ENCODE measurements around the gene APLP2.
A peak's percentile ranks its signal among the peaks of the same experiment; 100 is the strongest.
"Not testable (repeated sequence)": the region's sequence is repeated elsewhere in the genome, so short reads cannot be mapped to it uniquely, and the experiment has no call there.

APLP2 gene

DNA sequence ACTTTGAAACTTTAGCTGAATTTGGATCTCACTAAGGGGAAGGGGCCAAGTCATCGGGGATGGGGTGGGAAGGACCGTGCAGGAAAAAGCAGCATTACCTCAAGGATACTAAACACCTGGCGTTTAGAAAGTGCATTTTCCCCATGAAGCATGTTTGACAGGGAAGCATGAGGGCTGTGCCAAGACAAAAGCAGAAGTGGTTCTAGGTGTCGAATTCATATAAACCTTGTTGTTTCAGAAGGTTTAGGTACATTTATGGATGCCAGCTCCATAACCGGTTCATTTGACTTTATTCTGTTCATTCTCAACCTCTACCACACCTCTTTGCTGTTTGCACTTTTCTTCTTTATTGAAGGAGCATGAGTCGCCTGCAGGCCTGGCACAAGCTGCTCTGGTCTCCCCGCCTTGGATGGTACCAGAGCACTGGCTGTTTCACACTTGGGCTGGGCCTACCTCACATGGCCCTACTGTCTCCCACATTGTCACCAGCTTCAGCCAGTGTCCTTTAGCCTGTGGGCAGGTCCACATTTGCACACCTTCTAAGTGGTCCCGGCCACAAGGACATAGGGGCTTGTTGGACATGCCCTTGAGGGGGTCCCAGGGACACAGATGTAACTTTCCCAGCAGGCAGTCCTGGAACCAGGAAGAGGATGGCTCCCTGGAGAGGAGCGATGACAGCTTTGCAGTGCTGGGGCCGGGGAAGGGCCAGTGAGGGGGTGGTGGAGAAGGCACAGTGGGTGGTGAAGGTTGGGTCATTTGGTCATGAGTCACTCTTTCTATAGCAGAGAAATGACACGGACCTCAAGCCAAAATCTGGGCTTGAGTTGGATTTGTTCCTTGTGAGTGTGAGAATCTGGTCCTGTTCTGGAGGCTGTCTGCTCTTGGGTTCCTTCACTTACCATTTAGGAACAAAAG is 86.7 kb downstream of the APLP2 start:
- DNase-seq: peak; percentile 41

DNA sequence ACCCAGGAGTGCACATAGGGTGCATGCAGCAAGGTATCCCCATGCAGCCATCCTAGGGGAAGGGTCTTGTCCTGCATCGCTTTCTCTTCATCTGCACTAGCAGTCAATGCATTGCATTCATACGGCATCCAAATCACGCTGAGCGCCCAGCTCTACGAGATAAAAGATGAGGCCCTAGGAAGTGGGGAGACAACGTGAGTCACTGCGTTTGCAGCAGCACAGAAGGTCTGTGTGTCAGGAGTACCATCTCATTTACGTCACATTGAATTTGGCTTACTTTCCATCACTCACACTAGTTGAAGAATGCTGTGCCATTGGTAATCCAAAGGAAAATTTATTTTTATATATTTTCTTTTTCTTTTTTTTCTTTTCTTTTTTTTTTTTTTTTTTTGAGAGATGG is 87.4 kb downstream of the APLP2 start:
- no peak for DNase-seq

DNA sequence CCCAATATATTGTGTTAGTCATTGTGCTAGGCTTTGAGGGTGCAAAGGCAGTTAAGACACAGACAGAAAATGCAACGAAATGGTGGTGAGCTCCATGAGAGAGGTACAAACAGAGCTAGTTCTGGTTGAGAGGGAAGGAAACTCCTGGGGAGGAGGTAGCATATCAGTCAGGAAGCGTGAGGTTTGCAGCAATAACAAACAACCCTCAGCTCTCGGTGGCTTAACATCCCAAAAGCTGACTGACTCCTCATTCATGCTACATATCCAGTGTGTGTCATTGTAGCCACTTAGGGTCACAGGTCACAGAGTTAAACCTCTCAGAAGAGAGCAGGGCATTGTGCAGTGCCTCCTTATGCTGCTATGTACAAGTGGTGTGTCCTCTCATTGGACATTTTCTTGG is 88.1 kb downstream of the APLP2 start:
- DNase-seq: no peak

DNA sequence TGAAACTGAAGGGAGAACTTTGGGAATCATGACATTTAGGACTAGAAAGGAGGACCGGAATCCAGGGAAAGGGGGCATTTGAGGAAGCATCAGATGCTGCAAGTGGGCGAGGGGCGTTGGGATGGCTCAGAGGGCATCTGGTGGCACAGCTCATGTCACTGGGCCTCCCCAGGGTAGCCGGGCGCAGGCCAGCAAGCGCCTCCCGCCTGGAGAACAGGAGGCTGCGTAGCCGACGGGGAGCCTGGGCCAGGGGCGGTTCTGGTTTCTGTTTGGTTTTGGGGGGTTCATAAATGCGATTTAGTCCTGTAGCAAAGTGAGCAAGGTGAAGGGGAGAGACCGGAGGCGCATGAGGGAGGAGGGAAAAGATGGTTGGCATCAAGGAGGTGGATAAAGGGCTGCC is 89.4 kb downstream of the APLP2 start:
- DNase-seq: no peak

DNA sequence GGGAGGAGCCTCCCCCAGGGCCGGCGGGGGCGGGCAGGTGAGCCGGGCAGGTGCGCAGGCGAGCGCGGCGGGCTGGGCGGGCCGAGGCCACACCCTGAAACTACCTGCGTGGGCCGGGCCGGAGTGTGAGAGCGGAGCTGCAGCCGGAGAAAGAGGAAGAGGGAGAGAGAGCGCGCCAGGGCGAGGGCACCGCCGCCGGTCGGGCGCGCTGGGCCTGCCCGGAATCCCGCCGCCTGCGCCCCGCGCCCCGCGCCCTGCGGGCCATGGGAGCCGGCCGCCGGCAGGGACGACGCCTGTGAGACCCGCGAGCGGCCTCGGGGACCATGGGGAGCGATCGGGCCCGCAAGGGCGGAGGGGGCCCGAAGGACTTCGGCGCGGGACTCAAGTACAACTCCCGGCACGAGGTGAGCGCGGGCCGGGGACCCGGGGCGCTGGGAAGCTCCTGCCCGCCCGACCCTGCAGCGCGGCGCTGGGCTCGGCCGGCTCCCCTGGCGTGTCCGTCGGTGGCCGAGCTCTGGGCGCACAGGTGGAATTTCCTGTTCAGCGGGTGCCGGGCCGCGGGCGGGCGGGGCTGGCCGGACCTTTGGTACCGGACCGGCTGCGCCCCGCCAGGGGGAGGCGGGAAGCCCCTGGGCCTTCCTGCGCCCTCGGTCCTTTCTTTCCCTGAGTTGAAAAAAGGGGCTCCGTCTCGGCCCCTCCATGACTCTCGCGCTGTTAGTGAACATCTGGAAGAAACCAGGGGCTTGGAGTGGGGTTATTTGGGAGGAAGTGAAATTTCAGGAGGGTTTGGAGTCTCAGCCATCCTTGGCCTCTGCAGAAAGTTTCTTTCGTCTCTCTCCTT is 90.2 kb downstream of the APLP2 start, which contains the start of gene ST14:
ST14 (plus strand) TSS at position 126 of the 841 bp plus-strand sequence; CDS start at position 324, 198 bp downstream.
- no peak for DNase-seq

DNA sequence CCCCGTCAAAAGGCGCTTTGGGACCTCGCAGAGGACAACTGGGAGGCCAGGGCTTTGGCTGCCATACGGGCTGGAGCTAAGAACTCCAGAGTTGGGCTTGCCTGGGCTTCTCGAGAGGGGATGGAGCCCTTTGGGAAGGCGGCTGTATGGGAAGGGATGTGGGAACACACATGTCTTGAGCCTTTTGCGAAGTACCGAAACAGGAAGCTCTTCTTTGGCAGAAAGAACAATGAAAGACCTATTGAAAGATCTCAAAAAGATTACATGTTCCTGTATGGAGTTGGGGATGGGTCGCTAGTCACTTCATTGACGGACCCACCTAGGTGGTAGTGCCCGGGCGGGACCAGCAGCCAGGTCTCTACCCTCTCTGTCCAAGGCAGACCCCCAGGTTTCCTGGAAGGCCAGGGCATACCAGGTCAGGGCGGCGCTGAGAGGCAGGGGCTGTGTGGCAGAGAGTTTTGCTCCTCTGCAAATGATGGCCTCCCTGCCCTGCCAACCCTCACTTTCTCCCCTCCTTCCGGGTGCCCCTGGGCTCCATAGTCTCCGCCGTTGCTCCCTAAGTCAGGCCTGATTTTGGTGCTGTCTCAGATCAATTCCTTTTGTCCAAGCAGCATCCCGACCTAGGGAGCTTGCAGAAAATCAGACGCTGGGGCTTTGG is 90.9 kb downstream of the APLP2 start:
- no peak for DNase-seq

DNA sequence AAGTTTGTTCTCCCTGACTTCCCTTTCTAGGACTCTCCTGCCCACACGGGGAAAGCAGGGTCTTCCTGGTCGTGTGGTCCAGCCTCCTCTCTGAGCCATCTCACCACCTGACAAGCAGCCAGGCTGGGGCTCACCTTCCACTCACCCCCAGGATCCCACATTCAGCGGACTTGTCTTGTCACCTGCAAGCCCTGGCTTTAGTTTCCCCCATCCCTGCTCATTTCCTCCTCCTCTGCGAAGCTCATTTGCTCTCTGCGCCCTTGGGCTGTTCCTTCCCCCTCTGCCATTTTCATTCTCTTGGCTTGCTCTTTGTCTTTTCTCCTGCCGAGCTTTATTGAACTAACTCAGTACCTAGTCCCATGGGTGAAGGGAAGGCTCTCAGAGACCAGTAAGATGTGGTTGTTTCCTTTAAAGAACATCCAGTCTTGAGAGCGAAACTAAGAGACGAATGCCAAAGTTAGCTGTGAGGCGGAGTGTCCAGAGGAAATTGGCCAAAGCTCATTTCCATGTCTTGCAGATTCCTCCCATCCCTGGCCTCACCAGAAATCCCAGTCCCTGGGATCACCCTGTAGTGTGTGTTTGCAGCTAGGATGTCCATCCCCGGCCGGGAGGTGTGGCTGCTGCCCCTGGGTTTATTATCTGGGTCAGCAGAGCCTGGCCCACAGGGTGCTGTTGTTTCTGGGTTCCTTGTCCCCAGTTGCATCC is 91.9 kb downstream of the APLP2 start:
- DNase-seq: no peak

DNA sequence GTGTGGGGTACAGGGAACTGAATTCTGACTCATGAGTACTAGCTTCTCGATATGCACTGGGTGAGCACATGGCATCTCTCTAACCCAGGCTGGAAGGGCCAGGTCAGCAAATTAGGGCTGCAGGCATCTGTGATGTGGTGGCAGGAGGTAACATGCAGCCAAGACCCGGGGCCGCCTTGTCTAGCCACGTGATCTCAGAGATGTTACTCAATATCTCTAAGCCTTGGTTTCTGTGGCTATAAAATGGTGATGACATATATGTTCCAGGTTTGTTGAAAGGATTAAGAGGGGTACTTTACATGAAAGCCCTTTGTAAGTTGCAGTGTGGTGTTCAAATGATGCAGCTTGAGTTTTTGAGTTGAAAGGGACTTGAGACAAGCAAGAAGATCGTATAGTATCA is 93.0 kb downstream of the APLP2 start:
- peak; percentile 22 for DNase-seq

DNA sequence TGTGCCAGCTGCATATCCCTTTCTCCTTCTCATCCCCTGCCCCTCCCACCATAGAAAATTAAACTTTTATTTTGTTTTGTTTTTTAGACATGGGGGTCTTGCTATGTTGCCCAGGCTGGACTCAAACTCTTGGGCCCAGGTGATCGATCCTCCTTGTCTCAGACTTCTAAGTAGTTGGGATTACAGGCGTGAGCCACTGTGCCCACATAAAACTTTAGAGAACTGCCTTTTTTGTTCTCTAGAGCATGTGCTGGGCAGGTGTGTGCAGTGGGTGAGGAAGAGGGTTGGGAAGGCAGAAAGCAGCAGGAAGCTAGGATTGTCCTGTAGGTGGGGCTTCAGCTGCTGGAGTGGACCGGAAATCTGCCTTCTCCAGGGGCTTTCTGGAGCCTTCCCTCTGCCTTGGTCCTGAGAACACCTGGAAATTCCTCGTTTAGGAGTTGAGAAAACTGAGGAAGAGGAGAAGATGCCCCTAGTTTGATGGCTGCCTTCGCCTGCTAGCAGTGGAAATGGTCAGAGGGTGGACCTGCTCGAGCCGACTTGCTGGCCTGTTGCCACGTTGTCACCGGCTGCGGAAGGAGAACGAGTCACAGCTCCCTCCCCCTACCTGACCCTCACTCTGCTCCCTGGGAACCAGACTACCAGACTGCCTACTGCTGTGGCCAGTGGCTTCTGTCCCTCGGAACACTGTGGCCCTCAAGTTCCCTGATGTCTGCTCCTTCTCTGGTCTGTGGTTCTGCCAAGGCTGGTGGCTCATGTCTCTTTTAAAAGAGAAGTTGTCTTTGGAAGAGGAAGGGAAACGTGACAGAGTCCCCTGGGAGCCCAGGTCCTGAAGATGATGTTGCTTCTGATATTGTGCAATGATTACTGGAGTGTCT is 93.9 kb downstream of the APLP2 start:
- no peak for DNase-seq

DNA sequence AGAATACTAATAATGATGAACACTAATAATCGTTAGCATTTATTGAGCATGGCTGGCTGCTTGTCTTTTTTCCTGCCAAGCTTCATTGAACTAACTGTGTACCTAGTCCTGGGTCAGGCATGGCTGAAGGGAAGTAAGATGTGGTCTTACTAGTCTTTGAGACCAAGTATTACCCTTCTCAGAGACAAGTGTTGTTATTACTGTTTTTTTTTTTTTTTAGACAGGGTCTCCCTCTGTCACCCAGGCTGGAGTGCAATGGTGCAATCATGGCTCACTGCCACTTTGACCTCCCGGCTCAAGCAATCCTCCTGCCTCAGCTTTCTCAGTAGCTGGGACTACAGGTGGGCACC is 94.5 kb downstream of the APLP2 start:
- no peak for DNase-seq

DNA sequence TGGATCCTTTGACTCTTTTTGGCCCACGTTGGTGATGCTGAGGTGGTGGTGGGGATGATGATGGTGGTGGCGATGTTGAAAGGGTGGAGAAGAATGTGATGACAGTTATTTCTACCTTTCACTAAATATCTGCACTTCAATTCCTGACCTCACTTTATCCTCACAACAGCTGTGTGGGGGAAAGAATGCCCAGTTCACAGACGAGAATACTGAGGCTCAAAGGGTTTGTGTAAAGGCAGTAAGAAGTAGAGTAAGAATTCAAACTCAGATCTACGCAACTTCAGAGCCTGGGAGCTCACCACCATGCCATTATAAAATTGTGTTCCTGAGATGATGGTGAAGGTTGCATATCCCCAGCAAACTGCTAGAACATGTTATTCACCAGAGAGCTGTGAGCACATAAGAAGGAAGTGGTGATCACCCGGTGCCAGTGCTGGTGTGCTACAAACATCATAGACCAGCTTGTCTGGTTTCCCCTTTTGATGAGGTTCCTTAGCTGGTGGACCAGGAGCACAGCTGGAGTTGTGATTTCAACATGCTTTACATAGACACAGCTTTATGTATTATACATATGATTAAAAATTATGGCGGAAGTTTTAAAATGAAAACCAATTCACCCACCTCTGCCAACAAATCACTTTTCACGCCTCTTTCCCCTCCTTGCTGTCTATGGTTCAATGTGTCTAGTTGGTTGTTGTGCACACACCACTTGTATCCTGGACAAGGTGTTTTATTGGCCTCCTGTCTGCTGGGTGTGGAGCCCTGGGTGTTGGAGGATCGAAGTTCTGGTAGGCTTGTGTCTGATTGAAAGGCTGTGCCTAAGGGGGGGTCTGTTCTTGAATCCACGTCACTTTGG is 96.1 kb downstream of the APLP2 start:
- no peak for DNase-seq

DNA sequence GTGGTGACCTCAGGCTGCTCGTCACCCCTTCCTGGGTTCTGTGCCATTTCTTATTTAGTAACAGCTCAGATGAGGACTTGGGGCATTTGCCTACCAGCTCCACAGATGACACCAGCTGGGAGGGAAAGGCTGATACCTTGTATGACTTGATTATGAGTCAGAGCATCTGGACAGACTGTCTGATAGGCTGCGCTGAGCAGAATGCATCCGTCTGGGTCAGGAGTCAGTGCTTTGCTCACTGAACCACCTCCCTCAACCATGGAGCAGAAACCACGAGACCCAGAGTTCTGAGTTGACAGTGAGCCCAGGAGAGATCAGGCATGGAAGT is 96.7 kb downstream of the APLP2 start:
- DNase-seq: peak; percentile 91

DNA sequence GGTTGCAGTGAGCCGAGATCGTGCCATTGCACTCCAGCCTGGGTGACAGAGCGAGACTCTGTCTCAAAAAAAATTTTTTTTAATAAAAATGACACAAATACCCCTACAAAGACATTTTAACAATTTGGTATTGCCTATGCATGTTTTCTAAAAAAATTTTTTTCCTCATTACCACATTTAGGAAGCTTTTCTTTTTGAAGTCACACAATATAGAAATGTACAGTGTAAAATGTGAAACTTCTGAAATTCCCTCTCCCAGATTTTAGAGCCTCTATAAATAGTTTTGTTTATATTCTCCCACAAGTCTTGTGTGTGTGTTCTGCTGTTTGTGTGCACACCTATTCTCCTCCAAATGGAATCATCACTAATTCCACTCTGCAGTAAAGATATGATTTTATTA is 97.5 kb downstream of the APLP2 start:
- DNase-seq: no peak

DNA sequence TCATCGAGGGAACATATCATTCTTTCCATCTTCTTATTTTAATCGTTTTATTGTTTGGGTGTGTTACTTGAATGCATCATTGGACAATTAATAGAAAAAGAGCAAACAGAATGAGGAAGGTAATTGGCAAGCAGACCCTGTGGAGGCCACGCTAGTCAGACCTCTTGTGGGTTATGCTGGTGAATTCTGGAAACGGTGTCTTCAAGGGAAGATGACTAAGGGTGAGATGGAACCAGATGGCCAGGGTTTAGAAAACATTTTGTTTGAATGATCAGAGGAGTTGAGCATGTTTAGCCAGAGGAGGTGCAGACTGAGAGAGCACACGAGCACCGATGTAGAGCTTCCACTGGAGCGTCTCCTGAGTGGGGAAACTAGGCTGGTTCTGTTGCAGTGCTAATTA is 98.4 kb downstream of the APLP2 start:
- peak; percentile 35 for DNase-seq

DNA sequence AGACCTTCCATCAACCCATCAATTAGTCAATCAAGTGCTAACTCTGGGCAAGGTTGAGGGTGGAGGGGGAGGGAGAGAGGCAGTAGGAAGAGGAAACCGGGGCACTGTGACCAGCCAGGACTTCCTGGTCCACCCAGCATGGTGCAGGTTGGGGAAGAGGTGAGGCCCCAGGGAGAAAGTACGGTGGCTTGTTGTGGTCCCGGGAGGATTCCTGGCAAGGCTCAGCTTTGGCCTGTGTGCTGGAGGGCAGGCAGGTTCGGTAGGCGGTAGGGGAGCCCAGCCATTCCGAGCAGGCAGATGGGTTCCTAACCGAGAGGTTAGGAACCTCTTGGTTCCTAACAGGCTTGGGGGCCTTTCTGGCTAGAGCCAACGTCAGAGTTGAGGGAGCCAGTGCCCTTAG is 100.7 kb downstream of the APLP2 start:
- DNase-seq: no peak

DNA sequence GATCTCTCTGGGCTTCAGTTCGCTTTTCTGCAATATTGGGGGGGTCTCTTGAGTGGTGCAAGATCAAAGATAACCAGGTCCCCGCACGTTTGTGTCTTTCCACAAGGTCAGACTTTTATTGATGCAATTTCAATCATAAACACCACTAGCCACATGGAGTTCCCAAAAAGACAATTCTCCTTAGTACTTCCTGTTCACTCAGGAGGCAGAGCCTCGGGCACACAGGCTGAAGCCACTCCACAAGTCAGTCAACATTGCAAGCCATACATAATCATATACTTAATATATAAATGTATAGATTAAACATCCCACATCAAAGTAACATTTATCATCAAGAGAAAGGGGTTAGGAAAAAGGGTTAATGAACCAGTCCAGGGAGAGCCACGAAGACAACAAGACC is 101.8 kb downstream of the APLP2 start:
- no peak for DNase-seq

DNA sequence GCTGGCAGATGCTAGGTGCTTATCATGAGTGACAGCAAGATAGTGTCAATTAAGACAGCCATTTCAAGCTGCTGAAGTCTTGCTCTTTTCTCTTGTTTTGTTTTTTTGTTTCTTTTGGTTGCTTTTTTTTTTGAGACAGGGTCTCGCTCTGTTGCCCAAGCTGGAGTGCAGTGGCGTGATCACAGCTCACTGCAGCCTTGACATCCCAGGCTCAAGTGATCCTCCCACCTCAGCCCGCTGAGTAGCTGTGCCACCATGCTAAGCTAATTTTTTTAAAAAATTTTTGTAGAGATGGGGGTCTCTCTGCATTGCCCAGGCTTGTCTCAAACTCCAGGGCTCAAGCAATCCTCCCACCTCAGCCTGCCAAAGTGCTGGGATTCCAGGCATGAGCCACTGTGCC is 102.3 kb downstream of the APLP2 start:
- not testable (repeated sequence) for DNase-seq

DNA sequence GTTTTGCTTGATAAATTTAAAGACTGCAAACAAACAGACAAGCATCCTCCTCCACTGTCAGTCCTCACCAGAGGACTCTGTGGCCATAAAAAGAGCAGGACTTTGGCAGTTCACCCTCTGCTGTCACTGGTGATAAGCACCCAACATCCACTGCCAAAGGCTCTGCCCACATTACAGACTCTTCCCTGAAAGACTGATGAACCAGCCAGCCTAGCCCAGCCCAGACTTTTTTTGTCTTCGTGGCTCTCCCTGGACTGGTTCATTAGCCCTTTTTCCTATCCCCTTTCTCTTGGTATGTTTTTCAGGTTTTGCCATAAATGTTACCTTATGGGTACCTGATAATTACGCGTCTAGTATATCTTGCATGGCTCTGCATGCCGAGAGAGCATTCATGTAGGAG is 104.9 kb downstream of the APLP2 start:
- DNase-seq: no peak

DNA sequence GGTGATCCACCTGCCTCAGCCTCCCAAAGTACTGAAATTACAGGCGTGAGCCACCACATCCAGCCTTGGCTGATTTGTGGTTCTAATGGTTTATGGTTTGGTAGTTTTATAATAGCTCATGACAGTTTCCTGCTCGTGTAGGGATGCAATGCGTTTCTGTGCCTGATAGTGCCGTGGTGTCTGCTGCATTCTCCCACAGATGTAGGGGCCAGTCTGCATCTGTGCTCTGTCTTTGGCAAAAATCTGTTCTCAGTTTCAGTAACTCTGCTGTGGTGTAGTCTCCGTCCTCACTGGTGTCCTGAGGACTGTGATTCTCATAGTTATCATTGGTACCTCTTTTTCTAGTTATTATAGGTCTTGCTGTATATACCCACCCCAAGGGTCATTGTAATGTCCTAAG is 106.2 kb downstream of the APLP2 start:
- DNase-seq: no peak

DNA sequence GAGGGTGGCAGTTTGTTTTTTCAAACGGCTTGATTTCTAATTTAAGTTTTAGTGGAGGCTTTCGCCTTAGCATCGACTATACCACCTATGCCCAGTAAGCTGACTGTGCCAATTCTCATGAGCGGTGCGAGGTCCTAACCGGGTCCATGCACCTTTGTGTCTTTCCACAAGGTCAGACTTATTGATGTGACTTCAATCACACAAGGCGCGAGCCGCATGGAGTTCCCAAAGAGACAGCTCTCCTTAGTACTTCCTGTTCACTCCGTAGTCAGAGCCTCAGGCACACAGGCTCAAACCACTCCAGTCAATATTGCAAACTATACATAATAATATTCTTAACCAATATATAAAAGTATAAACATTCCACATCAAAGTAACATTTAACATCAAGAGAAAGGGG is 108.1 kb downstream of the APLP2 start:
- DNase-seq: no peak

All from EL (cell line).